GM10847 (cell line): ENCODE data around the gene STATH.
"Not testable (repeated sequence)": the region's sequence is repeated elsewhere in the genome, so short reads cannot be mapped to it uniquely, and the experiment has no call there.

Experiments used
- POLR2A ChIP-seq: IDR thresholded peaks from 2 replicates; pipeline ENCODE4 v1.6.1; 2011; ENCODE audit not compliant: insufficient read length; ENCODE audit errors: extremely low read depth

The STATH gene

DNA sequence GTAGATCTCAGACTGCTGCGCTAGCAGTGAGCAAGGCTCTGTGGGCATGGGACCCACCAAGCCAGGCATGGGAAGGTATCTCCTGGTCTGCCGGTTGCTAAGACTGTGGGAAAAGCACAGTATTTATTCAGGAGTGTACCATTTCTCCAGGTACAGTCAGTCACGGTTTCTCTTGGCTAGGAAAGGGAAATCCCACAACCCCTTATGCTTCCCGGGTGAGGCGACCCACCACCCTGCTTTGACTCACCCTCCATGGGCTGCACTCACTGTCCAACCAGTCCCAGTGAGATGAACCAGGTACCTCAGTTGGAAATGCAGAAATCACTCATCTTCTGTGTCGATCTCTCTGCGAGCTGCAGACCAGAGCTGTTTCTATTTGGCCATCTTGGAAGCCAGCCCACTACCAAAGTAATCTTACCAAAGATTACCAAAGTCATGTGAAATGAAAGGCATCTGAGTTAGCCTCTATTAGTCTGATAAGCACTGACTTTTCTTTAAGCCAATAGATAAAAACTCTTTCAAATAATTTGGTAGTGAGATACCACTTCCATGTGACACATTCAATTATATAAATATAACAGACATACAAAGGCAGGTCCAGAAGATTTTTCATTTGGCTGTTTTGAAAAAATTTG lies 46.0 kb downstream of the STATH start:
- no peak for TF ChIP-seq POLR2A

DNA sequence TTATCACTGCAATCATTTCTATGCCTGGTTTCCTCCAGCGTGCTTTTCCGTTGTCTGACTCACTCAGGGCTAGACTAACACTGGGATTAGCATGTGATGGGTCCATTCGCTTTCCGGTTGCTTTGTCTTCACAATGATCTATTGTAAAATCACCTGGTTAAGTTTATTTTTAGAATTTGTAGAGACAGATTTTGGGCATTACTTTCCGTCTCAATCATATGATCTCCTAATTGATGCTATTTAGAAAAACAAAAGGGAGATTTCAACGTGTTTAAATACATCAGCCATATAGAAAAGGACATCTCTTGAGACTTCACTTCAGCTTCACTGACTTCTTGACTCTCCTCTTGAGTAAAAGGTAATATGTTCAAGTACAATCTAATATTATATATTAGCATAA lies 54.4 kb downstream of the STATH start, which contains the start of gene HTN1:
Gene HTN1 (plus strand): TSS at position 301 of the 400 bp plus-strand sequence. CDS start 2,639 bp downstream, outside the sequence.
- TF ChIP-seq POLR2A = not testable (repeated sequence)
